ENCODE measurements around the gene OR7A17.

- no peak for TF ChIP-seq CTCF (conservative IDR thresholded peaks at IDR 0.05; ENCODE audit: low read depth, low read length)
- TF ChIP-seq EZH2phosphoT487 (IDR thresholded peaks at IDR 0.05; ENCODE audit: borderline replicate concordance, low read length) = no peak
- no peak for TF ChIP-seq EZH2 (IDR thresholded peaks at IDR 0.05; ENCODE audit: low read length, unreplicated experiment)
Measured at GRCh38 chr19:14835011-14835410, 50.9 kb downstream of the OR7A17 start, which contains the start of the genes OR7A5 and OR7C1.
